Hypothalamus (tissue), 51 donors: ENCODE data around the gene LRRC32.
"Not testable (repeated sequence)": the region's sequence is repeated elsewhere in the genome, so short reads cannot be mapped to it uniquely, and the experiment has no call there.

Source experiments
- DNase-seq, 51 donors: peaks; one replicate each; lab custom pipeline; 2025; lab: John Stamatoyannopoulos, UW

Gene LRRC32

GRCh38 chr11:76654298-76654851, 16.2 kb downstream of the LRRC32 start:
- DNase-seq = no peak

- no peak for DNase-seq
These were observed 16.8 kb downstream of the LRRC32 start for GRCh38 chr11:76653674-76654284.

- no peak for DNase-seq
These were observed 17.4 kb downstream of the LRRC32 start for GRCh38 chr11:76653012-76653673.

GRCh38 chr11:76649851-76650372, 20.6 kb downstream of the LRRC32 start:
- no peak for DNase-seq

- no peak for DNase-seq
These were observed 21.5 kb downstream of the LRRC32 start for GRCh38 chr11:76649011-76649410.

GRCh38 chr11:76648061-76648460, 22.5 kb downstream of the LRRC32 start:
- no peak for DNase-seq

- no peak for DNase-seq
These were observed 23.5 kb downstream of the LRRC32 start for GRCh38 chr11:76646882-76647534.

- DNase-seq = no peak
These were observed 26.0 kb downstream of the LRRC32 start for GRCh38 chr11:76644591-76644990.

- not testable (repeated sequence) for DNase-seq
These were observed 26.8 kb downstream of the LRRC32 start for GRCh38 chr11:76643711-76644110.

GRCh38 chr11:76642341-76642740, 28.2 kb downstream of the LRRC32 start:
- DNase-seq = no peak

- DNase-seq = no peak
These were observed 28.6 kb downstream of the LRRC32 start for GRCh38 chr11:76641905-76642304.

GRCh38 chr11:76640501-76640900, 30.0 kb downstream of the LRRC32 start:
- no peak for DNase-seq

- DNase-seq = no peak
These were observed 30.9 kb downstream of the LRRC32 start for GRCh38 chr11:76639621-76640020.

GRCh38 chr11:76638270-76639197, 32.0 kb downstream of the LRRC32 start:
- DNase-seq = no peak

GRCh38 chr11:76637491-76638269, 32.9 kb downstream of the LRRC32 start:
- no peak for DNase-seq

- no peak for DNase-seq
These were observed 33.6 kb downstream of the LRRC32 start for GRCh38 chr11:76636826-76637460.

- no peak for DNase-seq
These were observed 34.4 kb downstream of the LRRC32 start for GRCh38 chr11:76635991-76636738.

- DNase-seq = no peak
These were observed 35.7 kb downstream of the LRRC32 start for GRCh38 chr11:76634886-76635285.
